Measurements from ENCODE around the gene RMND5A. TPM values are rescaled to one million over a fixed set of nuclear protein-coding genes. Genes with fewer than 3 reads are reported as not detected.
A peak's percentile ranks its signal among the peaks of the same experiment; 100 is the strongest.

The RMND5A gene
- total RNA-seq, 1 donor from 2014 or later, result 49.6 TPM

DNA sequence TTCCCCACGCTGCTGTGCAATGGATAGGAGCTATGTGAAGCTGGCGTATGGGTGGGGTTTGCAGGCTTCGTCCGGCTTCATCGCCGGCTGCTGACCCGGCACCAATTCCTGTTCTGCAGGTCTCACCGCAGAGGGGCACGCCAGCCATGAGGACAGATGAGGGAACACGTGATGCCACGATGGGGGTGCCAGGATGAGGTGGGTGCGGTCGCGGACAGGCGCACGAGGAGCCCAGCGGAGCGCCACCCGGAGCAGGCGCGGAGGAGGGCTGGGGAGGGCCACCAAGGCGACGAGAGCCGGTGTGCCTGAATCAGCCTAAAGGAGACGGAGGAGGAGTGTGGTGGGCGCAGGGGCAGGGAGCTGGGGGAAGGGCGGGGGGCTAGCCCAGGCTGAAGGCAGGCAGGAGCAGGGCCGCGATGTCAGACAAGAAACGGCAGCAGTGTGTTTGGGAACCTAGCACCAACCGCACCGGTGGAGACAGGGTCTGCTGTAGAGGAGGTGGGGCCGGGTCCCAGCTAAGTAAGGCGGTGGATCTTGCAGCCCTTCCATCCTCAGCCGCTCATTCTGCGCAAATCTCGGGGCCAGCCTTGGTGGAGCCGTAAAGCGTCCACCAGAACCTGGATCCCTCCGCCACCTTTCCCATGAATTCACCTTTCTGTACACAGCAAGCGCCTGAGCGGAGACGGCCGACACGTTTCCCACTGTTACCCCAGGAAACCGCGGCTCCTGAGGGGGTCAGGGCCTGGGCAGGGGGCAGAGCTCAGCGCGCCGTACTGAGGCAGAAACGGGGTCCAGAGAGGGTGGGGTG is 87.6 kb downstream of the RMND5A start:
- TF ChIP-seq CTCF (IDR thresholded peaks at IDR 0.05; ENCODE audit: unreplicated experiment), result no peak
- no peaks in the 10 kb centered on the region for H3K36me3 Mint-ChIP-seq (ENCODE audit: insufficient read depth)

DNA sequence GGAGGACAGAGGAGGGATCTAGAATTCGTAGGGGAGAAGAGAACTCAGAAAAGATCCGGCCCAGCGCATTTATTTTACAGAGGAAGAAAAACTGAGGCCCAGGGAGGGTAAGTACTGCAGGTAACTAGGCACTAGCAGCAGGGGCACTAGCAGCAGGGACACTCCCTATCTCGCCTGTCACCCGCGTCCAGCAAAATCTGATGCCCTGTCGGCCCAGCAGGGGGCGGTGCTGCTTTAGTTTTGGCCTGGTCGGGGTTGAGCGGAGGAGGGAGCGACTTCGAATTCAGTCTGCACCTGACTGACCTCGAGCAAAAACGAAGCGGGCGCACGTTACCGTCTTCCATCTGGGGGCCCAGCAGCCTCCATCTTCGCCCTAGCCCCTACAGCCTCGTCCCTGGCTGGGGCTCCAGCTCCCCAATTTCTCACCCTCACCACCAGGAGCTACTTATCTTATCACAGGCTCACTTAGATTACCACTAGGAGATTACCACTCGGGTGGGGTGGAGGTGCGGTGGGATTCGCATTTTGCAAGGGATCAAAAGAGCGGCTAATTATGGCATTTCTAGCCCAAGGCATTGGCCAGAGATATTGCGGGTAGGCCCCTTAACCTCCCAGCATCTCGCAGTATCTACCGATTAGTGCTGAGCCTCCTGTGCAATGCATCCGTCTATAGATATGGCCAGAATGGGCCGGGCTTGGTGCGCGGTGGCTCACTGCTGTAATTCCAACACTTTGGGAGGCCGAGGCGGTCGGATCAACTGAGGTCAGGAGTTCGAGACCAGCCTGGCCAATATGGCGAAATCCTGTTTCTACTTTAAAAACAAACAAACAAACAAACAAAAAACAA is 88.4 kb downstream of the RMND5A start:
- DNase-seq (ENCODE audit: low spot score, unreplicated experiment), result peak; percentile 94
- peak; percentile 94 for TF ChIP-seq CTCF (IDR thresholded peaks at IDR 0.05; ENCODE audit: unreplicated experiment)
- Mint-ChIP-seq H3K27ac (no peak overlapping the region), H3K4me3 (ENCODE audit: low read depth) (peak overlapping the region; percentile 93), H3K9me3 (ENCODE audit: low read depth) (no peaks in the 10 kb centered on the region), H3K4me1 (ENCODE audit: low read depth) (peaks cover 6% of the 10 kb centered on the region), H3K27me3 (peaks cover 31% of the 10 kb centered on the region), H3K36me3 (ENCODE audit: insufficient read depth) (no peaks in the 10 kb centered on the region)

More for the DNA sequence above, 87.6 kb downstream of the RMND5A start:
- Mint-ChIP-seq H3K4me1 (ENCODE audit: low read depth) (peaks cover 6% of the 10 kb centered on the region), H3K4me3 (ENCODE audit: low read depth) (peak overlapping the region; percentile 93), H3K9me3 (ENCODE audit: low read depth) (no peaks in the 10 kb centered on the region), H3K27me3 (peaks cover 31% of the 10 kb centered on the region), H3K27ac (peak overlapping the region; percentile 65)
- peak; percentile 44 for DNase-seq (ENCODE audit: low spot score, unreplicated experiment)

DNA sequence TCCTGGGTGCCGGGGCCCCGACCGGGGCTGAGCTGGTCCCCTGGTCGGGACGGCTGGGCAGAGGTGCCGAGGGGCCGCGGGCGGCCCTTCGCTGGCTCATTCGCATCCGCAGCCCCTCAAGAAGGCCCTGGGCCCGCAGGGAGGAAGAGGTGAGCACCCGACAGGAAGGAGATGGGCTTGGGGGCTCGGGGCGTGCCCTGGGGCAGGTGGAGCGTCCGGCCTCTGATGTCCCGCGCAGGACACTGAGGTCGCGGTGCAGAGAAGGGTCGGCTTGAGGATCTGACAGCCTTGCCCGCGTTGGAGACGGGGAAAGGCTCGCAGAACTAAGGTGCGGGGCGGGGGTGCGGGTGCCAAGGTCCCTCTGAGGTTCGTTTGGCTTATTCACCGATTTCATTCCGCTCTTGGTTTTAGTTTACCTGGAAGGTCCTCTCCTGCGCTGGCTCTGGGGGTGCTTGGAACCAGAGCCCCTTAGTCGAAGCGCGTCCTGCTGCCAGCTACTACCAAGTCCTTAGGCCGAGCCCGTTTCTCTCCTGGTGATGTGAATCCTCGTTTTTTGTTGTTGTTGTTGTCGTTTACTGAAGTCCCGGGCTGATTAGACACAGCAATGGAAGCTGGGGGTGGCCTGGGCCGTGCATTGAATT is 89.5 kb downstream of the RMND5A start:
- TF ChIP-seq CTCF (IDR thresholded peaks at IDR 0.05; ENCODE audit: unreplicated experiment), result no peak
- peaks cover 31% of the 10 kb centered on the region for H3K27me3 Mint-ChIP-seq
- no peak overlapping the region for H3K27ac Mint-ChIP-seq
- H3K4me1 Mint-ChIP-seq (ENCODE audit: low read depth), result peaks cover 6% of the 10 kb centered on the region
- H3K36me3 Mint-ChIP-seq (ENCODE audit: insufficient read depth), result no peaks in the 10 kb centered on the region
- no peak overlapping the region for H3K4me3 Mint-ChIP-seq (ENCODE audit: low read depth)
- no peaks in the 10 kb centered on the region for H3K9me3 Mint-ChIP-seq (ENCODE audit: low read depth)
- DNase-seq (ENCODE audit: low spot score, unreplicated experiment), result no peak

- H3K4me1 Mint-ChIP-seq (ENCODE audit: low read depth), result peaks cover 1% of the 10 kb centered on the region
- no peak overlapping the region for H3K4me3 Mint-ChIP-seq (ENCODE audit: low read depth)
- H3K36me3 Mint-ChIP-seq (ENCODE audit: insufficient read depth), result no peaks in the 10 kb centered on the region
- DNase-seq (ENCODE audit: low spot score, unreplicated experiment), result no peak
- TF ChIP-seq CTCF (IDR thresholded peaks at IDR 0.05; ENCODE audit: unreplicated experiment), result no peak
- no peaks in the 10 kb centered on the region for H3K9me3 Mint-ChIP-seq (ENCODE audit: low read depth)
- no peak overlapping the region for H3K27ac Mint-ChIP-seq
- H3K27me3 Mint-ChIP-seq, result peaks cover 36% of the 10 kb centered on the region
These were observed 95.5 kb downstream of the RMND5A start for GRCh38 chr2:86815611-86816010.

All from progenitor cell of endocrine pancreas (in vitro differentiated cells).